Stimulated activated CD4-positive, alpha-beta T cell treated with anti-CD3 and anti-CD28 coated beads, TNF-alpha, amount 100 ng/mL, for 4 hours (primary cell): ENCODE results near the gene ICAM3.

Source experiments
- DNase-seq, 3 experiments: peaks; one replicate each; pipeline ENCODE4 v3.0.0-alpha.2; 2020; ENCODE audit warnings: low read depth in 3 of 3

The ICAM3 gene

DNA sequence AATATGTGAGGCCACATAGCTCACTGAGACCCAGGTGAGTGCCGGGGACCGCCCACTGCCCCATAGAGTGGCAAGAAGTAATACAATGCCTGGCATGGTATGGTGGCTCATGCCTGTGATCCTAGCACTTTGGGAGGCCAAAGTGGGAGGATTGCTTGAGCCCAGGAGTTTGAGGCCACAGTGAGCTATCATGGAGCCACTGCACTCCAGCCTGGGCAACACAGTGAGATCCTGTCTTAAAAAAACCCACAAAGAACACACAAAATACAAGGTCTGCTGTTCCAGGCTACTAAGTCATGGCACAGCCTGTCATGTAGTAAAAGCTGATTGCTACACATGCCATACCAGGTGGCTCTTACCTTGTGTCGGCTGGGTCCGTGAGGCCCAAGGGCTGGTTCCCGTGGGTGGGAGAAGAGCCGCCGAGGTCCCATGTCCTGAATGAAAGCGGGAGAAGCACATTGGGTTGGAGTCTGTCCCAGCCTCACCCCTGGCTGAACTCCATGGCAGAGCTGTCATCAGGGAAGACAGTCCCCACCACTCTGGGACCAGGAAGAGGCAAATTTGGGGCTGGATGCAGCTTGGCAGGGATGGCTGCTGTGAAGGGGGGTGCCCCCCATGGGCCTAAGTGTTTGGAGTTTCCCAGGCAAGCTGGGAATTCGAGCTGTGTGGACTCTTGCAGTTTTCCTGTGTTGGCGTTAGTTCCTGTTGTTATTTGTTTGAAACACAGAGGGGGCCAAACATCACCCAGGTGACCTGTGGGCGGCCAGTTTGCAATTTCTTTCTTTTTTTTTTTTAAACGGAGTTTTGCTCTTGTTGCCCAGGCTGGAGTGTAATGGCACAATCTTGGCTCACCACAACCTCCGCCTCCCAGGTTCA, 20.4 kb downstream of the ICAM3 start:
- no peak for DNase-seq

DNA sequence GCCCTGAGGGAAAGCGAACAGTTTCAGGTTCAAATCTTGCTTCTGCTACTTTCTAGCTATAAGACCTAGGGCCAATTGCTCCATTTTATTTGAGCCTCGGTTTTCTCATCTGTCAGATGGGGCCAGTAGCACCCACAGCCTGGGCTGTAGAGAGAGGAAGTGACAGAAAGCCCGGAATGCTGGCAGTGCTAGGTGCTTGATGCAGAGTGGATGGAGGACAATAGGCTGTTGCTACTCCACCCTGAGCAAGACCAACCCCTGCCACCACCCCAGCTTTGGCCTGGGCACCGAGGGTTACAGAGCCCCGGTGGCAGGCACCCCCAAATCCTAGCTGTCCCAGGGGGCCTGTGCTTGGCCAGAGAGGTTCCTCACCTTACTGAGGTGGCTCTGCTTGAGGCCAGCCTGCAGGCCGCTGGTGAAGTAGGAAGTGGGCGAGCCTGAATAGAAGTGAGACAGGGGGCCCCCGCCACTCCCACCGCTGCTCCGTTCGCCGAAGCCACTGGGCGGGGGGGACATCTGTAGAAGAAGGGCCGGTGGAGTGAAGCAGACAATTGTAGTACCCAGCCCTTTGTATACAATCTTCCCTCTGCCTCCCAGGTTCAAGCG, 21.5 kb downstream of the ICAM3 start:
- no peak for DNase-seq

DNA sequence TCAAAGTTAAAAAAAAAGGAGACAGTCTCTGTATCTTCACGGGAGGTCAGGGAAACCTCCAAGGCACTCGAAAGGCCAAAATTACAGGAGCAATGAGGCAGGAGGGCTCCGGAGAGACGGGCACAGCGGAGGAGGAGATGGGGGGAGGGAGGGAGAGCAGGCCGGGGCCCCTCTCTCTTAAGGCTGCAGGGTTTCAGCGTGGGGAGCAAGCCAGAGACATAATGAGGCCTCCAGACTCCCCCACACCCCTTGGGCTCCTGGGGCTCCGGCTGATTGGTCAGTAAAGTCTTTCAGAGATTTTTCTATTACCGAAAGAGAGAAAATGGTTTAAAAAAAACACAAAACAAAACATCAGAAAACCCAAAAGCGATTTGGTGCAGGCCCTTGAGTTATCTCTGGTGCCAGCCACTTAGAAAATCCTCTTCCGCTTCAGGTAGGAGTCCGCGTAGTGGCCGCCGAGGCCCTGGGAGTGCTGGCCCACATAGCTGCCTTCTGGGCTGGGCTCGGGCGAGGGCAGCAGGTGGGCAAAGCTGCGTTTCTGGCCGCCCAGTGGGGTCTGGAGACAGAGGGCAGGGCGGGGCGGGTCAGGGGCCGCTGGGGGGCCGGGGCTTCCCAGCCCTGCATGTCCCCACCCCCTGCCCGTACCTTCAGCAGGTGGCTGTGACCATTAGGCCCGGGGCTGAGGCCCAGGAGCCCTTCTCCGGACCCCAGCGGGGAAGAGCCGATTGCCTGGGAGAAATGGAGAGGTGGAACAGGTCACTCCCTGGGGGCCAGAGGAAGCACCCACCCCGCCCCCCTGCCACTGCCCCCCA, 22.2 kb downstream of the ICAM3 start:
- DNase-seq = no peak

DNA sequence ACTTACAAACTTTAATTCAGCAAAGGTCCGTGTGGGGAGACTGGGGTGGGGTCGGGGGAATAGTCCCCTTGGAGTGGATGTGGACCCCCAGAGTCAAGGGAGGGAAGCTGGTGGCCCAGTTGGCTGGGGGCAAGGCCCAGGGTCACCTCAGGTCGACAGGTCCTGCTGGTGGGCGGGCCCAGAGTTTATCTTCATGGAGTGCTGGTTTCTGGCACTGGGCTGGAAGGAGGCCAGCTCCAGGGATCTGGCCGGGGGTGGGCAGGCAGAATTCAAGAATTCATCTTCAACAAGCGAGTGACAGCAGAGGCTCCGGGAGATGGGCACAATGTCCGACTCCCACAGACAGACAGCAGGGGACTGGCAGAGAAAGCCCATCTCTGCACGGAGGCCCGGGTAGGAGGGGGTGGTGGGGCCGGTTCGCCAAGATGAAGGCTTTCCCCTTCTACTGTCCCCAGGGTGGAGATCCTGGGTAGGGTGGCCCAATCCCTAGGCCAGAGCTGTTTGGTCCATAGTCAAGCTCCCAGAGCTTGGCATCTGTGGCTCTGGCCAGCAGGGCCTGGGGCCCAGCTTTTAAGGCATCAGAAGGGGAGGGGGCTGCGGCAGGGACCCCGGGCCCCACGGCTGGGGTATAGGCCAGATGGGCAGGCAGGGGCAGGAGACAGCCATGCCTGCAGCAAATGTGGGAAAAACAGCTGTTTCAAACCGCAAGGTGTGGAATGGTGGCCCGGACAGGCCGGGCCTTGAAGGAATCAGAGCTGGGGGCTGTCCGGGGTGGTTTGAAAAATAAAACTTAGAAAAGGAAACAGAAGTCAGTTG, 23.0 kb downstream of the ICAM3 start:
- no peak for DNase-seq

DNA sequence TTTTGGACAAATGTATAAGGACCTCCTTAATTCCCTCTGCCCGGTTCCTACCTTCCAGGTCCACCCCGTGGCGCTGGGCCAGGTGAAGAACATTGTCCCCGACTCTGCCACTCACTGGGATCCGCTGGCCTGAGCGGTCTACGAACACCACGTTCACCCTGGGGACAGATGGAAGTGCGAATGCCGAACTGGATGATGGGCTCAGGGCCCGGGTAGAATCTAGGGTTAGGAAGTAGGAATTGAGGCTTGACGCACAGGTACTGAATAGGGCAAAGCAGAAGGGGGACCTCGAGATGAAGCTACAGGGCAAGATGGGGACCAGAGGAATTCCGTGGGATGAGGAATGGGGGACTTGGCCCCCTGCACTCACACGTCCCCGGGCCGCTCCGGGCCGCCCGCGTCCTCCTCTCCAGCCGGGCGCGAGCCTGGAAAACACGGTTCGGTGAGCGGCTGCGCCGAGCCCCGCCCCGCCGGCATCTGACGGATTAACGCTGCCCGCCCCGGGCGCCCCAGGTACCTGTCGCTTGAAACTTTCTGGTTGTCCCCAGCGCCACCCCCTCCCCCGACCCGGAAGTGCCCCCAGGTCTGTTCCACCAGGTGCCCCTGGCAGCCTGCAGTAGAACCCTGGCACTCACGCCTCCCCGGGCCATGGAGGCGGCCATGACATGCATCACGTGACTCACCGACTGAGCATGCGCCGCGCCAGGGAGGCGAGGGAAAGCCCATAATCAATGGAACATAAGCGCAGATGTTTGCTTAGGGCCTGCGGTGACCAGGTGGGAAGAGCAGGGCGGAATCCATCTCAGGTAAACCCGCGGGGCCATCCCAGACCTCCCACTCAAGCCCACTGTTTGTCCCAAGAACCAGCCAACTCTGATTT, 23.8 kb downstream of the ICAM3 start, which contains the start of gene FDX2:
FDX2 (minus strand) TSS at position 681 of the 880 bp plus-strand sequence; CDS start at position 662, 19 bp downstream.
- peak; percentile 85 to 96 (median 91) for DNase-seq

DNA sequence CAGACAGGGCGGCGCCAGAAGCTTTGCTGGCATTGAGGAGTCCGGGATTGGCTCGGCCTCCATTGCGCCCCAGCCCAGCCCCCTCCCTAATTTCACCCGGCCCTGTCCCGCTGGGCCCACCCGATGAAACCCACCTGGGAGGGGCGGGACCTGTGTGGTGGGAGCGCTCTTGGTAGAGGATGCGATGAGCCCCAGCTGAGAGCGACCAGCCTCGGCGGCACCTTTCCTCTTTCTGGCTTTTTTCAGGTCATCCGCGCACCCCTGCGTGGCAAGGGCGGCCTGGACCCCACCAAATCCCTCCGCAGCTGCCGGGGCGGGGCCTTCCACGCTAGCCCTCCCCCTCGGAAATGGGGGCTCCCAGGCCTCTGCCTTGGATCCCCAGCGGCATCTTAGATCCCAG, 30.0 kb downstream of the ICAM3 start, which contains the start of gene ZGLP1:
ZGLP1 (minus strand) TSS at position 393 of the 400 bp plus-strand sequence.
- no peak for DNase-seq

DNA sequence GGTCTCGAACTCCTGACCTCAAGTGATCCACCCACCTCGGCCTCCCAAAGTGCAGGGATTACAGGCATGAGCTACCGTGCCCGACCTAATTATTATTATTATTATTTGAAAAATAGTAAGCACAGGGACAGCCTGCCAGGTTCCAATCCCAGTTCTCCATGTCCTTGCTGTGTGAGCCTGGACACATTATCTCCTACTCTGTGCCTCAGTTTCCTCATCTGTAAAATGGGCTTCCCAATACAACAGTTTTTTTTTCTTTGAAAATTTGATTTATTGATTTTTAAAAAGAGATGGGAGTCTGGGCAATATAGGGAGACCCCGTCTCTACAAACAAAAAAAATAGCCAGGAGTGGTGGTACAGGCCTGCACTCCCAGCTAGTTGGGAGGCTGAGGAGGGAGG, 33.1 kb downstream of the ICAM3 start:
- DNase-seq = no peak

DNA sequence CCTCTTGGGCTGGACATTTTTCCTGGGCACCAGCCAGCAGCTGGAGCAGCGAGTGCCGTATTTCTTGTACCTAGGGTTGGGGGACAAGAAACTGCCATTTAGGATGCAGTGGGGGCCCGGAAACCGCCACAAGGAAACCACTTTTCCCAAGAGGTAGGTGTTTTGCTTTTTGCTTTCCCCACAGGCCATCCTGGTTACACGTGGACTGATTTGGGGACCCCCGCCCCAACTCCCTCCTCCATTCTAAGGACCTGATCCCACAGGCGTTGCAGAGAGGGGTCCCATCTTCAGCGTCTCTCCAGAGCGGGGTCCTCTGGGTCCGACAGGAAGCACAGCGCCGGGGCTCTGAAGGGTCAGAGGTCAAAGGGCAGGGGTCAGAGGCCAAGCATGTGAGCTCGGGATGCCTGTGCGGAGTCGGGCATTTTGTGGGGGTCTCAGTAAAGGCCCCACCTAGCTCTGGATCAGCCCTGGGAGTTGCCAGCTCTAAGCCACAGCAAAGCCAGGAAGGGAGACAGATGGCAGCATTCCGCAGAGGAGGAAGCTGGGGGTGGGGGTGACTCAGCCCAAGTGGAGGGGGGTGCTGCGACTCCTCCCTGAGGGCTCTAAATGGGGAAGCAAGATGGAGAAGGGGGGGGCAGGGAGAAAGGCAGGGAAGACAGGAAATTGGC, 34.2 kb downstream of the ICAM3 start:
- no peak for DNase-seq

DNA sequence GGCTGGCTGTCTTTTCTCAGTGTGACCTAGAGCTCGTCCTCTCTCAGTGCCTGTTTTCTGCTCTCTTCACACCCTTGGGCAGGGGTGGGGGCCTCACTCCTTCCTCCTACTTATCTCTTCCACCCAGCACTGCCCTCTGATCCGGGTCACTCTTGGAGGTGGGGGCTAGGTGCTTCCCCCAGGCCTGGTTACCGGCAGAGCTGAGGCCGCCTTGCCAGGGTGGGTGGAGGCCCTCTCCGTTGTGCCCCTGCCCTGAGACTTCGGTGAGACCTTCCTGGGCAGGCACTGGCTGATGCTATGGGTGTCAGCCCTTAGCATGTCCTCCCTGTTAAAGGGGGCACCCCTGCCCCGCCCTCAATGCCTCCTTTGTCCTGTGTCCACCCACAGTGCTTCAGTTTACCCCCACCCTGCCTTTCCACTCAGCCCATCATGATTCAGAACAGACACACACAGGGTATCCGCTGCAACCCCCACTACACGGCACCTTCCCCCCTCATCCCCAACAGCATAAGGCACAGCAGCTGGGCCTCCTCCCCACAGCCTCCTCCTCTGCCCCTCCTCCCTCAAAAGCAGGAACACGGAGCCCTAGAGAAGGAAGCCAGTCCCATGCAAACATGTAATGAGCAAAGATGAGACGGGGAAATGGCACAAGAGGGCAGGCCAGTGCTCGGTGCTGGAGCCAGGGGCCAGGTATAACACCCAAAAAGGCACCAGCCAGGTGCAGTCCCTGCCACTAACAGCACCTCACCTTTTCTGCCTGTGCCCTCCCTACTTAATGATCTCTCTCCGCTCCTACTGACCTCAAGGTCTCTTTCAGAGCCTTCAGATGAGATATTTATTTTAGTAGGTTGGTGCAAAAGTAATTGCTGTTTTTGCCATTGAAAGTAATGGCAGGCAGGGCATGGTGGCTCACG, 39.6 kb downstream of the ICAM3 start:
- no peak for DNase-seq

DNA sequence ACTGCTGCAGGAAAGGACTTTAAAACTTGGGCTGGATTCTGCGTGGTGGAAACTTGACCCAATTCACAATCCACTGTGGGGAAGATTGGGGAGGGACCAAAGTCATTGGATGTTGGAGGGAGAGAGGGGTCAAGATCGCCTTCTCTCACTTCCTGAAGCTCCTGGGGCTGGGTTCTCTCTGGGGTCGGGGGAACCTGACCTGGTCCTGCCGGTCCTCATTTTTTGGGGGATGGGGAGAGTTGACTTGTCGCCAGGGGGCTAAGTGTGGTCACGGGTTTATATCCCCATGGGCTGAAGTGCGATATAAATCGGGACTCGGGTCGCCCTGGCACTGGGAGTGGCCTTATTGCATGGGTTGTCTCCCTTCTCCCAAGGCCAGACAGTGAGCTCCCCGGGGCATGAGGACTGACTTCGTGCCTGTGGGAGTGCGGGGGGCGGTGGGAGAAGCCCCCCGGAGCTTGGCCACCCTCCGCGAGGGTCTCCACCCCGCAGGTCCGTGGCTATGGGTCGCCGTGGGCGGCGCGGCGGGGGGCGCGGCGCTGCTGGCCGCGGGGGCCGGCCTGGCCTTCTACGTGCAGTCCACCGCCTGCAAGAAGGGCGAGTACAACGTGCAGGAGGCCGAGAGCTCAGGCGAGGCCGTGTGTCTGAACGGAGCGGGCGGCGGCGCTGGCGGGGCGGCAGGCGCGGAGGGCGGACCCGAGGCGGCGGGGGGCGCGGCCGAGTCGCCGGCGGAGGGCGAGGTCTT, 43.4 kb downstream of the ICAM3 start:
- DNase-seq = no peak

DNA sequence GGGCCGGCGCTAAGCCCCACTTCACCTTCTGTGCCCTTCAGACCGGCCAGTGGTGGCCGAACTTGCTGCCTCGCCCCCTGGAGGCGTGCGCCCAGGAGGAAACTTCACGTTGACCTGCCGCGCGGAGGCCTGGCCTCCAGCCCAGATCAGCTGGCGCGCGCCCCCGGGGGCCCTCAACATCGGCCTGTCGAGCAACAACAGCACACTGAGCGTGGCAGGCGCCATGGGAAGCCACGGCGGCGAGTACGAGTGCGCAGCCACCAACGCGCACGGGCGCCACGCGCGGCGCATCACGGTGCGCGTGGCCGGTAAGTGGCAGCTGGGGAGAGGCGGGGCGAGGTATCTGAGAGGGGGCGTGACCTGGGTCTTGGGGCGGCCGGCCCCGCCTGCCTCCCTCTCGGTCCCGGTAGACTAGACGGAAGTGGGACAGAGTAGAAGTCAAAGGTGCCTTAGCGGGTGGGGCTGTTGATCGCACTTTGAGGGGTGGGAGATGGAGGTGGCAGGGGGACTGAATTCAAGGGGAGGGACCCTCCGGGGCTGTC, 44.0 kb downstream of the ICAM3 start:
- DNase-seq = peak; percentile 30 to 50 (median 50)

DNA sequence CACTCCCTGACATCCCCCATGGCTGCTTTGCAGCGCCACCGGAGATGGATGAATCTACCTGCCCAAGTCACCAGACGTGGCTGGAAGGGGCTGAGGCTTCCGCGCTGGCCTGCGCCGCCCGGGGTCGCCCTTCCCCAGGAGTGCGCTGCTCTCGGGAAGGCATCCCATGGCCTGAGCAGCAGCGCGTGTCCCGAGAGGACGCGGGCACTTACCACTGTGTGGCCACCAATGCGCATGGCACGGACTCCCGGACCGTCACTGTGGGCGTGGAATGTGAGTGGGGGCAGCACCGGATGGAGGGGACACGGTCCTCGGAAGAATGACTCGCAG, 45.1 kb downstream of the ICAM3 start:
- DNase-seq = no peak

DNA sequence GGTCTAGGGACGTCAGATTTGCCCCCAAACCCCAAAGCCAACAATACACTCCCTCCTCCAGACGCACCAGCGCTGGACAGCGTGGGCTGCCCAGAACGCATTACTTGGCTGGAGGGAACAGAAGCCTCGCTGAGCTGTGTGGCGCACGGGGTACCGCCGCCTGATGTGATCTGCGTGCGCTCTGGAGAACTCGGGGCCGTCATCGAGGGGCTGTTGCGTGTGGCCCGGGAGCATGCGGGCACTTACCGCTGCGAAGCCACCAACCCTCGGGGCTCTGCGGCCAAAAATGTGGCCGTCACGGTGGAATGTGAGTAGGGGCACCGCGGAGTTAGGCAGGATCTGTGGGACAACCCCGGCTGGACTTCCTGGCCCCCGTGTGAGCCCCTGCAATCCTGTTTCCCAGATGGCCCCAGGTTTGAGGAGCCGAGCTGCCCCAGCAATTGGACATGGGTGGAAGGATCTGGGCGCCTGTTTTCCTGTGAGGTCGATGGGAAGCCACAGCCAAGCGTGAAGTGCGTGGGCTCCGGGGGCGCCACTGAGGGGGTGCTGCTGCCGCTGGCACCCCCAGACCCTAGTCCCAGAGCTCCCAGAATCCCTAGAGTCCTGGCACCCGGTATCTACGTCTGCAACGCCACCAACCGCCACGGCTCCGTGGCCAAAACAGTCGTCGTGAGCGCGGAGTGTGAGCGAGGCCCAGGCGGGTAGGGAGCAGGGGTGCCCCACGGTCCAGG, 45.6 kb downstream of the ICAM3 start:
- no peak for DNase-seq

DNA sequence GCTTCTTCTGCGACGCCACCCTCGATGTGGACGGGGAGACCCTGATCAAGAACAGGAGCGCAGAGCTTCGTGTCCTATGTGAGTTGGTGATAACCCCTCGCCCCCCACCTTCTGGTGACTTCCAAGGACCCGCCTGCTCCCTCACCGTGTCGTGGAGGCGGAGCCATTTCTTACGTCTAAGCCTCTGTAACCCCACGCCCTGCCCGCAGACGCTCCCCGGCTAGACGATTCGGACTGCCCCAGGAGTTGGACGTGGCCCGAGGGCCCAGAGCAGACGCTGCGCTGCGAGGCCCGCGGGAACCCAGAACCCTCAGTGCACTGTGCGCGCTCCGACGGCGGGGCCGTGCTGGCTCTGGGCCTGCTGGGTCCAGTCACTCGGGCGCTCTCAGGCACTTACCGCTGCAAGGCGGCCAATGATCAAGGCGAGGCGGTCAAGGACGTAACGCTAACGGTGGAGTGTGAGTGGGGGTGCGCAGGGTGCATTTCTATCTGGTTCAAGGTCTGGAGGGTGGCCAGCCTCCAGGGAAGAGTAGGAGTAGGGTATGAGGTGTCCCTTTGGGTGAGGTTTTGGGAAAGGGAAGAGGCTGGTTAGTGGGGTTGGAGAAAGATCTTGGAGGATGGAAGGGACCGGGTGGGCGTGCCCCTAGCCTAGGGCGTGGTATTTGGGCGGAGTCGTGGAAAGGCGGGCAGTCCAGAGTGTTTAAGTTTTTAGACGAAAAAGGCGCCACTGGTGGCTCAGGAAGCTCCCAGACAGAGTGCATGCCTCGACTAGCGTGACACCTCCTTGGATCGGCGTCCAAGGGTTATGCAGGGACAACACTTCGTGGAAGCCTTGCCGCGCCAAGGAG, 46.4 kb downstream of the ICAM3 start:
- no peak for DNase-seq

DNA sequence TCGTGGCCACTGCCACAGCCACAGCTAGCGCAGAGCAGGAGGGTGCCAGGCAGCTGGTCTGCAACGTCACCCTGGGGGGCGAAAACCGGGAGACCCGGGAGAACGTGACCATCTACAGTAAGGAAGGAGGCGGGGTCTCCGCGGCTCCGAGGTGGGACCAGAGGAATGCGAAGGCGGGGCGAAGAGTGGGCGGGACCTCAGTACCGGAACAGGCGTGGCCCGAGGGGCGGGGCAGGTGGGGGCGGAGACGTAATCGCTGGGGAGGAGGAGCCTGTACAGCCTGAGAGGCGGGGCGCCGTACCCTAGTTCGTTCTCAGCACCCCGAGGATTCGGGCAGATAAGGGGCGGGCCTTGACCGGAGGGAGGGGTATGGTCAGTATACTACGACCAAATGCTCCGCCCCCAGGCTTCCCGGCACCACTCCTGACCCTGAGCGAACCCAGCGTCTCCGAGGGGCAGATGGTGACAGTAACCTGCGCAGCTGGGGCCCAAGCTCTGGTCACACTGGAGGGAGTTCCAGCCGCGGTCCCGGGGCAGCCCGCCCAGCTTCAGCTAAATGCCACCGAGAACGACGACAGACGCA, 47.1 kb downstream of the ICAM3 start:
- peak; percentile 45 to 57 (median 47) for DNase-seq
